Panc1 (cell line): ENCODE measurements around the gene UPF2. TPM values are rescaled to one million over a fixed set of nuclear protein-coding genes. Genes with fewer than 3 reads are reported as not detected.

Experiments
- ATAC-seq: fragments of 200-7000 bp; cut with Tn5 transposase; 2 replicates; pipeline ENCODE4 v1.9.1; 2020; ENCODE audit warnings: mild to moderate bottlenecking, moderate library complexity
- BruUV-seq: library from RNA; stranded (reverse); fragments of 400-500 nt; replicated peaks from 2 replicates; lab custom pipeline; 2021; lab: Mats Ljungman, UMichigan
- CTCF ChIA-PET: fragments of 300-600 bp; sonication (Branson Sonifier 250); formaldehyde crosslinking; loops from one replicate; lab custom pipeline; 2022; ENCODE audit warnings: antibody characterized with exemption; lab: Charles Lee
- POLR2A ChIA-PET: fragments of 300-600 bp; sonication (Branson Sonifier 250); formaldehyde crosslinking; loops from one replicate; lab custom pipeline; 2022; ENCODE audit warnings: antibody characterized with exemption; lab: Charles Lee
- DNase-seq: peaks from one replicate; pipeline ENCODE4 v3.0.0-alpha.2; 2010; ENCODE audit warnings: low read depth, low spot score
- H3K27ac ChIP-seq: 2 replicates; pipeline ENCODE4 v1.5.1; 2011; ENCODE audit warnings: mild to moderate bottlenecking, low read length, inconsistent platforms
- H3K27me3 ChIP-seq: fragments of 200-500 bp; sonication (Bioruptor generic); 2 replicates; pipeline ENCODE4 v1.6.0; 2014; ENCODE audit warnings: low read length, inconsistent platforms; ENCODE audit not compliant: control insufficient read depth, insufficient read depth
- H3K36me3 ChIP-seq: fragments of 200-500 bp; sonication (Bioruptor generic); 2 replicates; pipeline ENCODE4 v1.5.1; 2014; ENCODE audit warnings: inconsistent platforms, mild to moderate bottlenecking, low read length, moderate library complexity; ENCODE audit not compliant: control insufficient read depth, insufficient read depth
- H3K4me1 ChIP-seq: 2 replicates; pipeline ENCODE4 v1.5.1; 2011; ENCODE audit warnings: inconsistent platforms, mild to moderate bottlenecking, low read length, moderate library complexity; ENCODE audit not compliant: control insufficient read depth, insufficient read depth
- H3K4me3 ChIP-seq, 2 experiments: 2 replicates each; pipeline ENCODE4 v1.5.1; 2011 to 2012; ENCODE audit warnings: low read depth in 2 of 2, low read length in 2 of 2, mild to moderate bottlenecking in 2 of 2, inconsistent platforms in 1 of 2, moderate library complexity in 1 of 2
- H3K9me3 ChIP-seq: fragments of 200-500 bp; sonication (Bioruptor generic); 2 replicates; pipeline ENCODE4 v1.5.1; 2014; ENCODE audit warnings: low read depth, mild to moderate bottlenecking, inconsistent platforms, low read length, moderate library complexity; ENCODE audit not compliant: control insufficient read depth, insufficient read depth
- CTCF ChIP-seq: fragments of 450-650 bp; IDR thresholded peaks from 2 replicates; pipeline ENCODE4 v1.5.1; 2017; ENCODE audit warnings: mild to moderate bottlenecking
- POLR2AphosphoS5 ChIP-seq: IDR thresholded peaks from 2 replicates; pipeline ENCODE4 v1.6.1; 2012; ENCODE audit warnings: mild to moderate bottlenecking, low read depth, low read length, moderate library complexity
- REST ChIP-seq, 2 experiments: IDR thresholded peaks; 2 replicates each; pipeline ENCODE4 v1.6.1; 2011 to 2012; ENCODE audit warnings: low read depth in 2 of 2, control low read depth in 1 of 2, low read length in 1 of 2, mild to moderate bottlenecking in 1 of 2, moderate library complexity in 1 of 2; ENCODE audit not compliant: insufficient read depth in 1 of 2
- SIN3A ChIP-seq: IDR thresholded peaks from 2 replicates; pipeline ENCODE4 v1.6.1; 2012; ENCODE audit warnings: low read depth, mild to moderate bottlenecking, low read length, moderate library complexity, borderline replicate concordance; ENCODE audit not compliant: insufficient read depth
- TCF7L2 ChIP-seq: IDR thresholded peaks from 2 replicates; pipeline ENCODE4 v1.6.1; 2011; ENCODE audit warnings: mild to moderate bottlenecking, low read depth, low read length, inconsistent platforms
- in situ Hi-C: cut with HindIII; loops from 2 replicates; pipeline ENCODE4 v1.10.0; 2016; ENCODE audit warnings: low sequenced_read_pairs, low pct_unique_long_range_greater_than_20kb
- intact Hi-C: fragments of 100-400 bp; cut with micrococcal nuclease; formaldehyde crosslinking; loops from one replicate; pipeline ENCODE4 v1.10.0; 2022; ENCODE audit not compliant: unreplicated experiment
- total RNA-seq: library from RNA; stranded (reverse); gene quantifications from one replicate; pipeline ENCODE4 v1.2.1, GENCODE V29; 2021; ENCODE audit not compliant: unreplicated experiment

UPF2 gene
- total RNA-seq, 1 experiment from 2014 or later = 19.1 TPM

GRCh38 chr10:11918384-11918783, 124.2 kb downstream of the UPF2 start:
- BruUV-seq = no TSS peak
- Histone ChIP-seq H3K9me3 (no peaks in the 10 kb centered on the region), H3K36me3 (peaks cover 8% of the 10 kb centered on the region), H3K27me3 (no peaks in the 10 kb centered on the region), H3K4me3 (no peak overlapping the region), H3K27ac (no peak overlapping the region), H3K4me1 (no peaks in the 10 kb centered on the region)
- DNase-seq = no peak
- in situ Hi-C loops (no loop called here), intact Hi-C loops (no loop called here)
- CTCF ChIA-PET = no interaction called here
- no peak for TF ChIP-seq REST (IDR thresholded peaks at IDR 0.05; ENCODE audit: insufficient read depth in 1 of 2, low read depth in 2 of 2, low read length in 1 of 2)
- TF ChIP-seq SIN3A = no peak
- no peak for TF ChIP-seq TCF7L2
- no peak for TF ChIP-seq POLR2AphosphoS5
- TF ChIP-seq CTCF = no peak
- no peak for ATAC-seq
- POLR2A ChIA-PET = no interaction called here

DNA sequence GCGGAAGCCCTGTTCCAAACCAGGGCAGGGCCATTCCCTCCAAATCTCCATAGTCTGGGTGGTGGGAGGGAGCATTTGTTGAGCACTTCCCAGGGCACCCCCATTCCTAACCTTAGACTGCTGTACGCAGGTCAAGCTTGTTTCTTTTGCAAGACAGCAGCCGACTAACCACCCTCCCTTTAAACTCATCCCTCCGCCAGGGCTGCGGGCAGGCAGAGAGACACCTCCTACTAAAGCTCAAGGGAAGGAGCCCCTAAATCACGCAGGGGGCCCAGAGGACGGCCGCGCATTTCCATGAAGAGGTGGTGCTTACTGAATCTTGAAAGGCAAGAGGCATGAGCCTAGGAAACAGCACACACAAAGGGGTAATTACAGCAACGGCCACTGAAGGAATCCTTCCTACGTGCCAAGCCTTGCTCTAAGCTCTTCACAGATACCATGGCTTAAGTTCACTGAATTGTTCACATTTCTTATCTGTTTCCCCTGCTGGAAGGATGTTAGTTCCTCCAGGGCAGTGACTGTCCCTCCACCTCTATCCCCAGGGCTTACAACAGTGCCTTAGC, 129.4 kb downstream of the UPF2 start:
- Histone ChIP-seq H3K9me3 (no peaks in the 10 kb centered on the region), H3K27me3 (no peaks in the 10 kb centered on the region), H3K4me3 (no peak overlapping the region), H3K27ac (no peak overlapping the region), H3K4me1 (no peaks in the 10 kb centered on the region), H3K36me3 (no peaks in the 10 kb centered on the region)
- BruUV-seq = no TSS peak
- no peak for ATAC-seq
- no peak for DNase-seq
- no peak for TF ChIP-seq TCF7L2
- TF ChIP-seq CTCF = no peak
- no peak for TF ChIP-seq POLR2AphosphoS5
- in situ Hi-C loops (no loop called here), intact Hi-C loops (no loop called here)
- ChIA-PET CTCF (no interaction called here), POLR2A (no interaction called here)
